BE2C (cell line): ENCODE measurements around the gene RNF212.

Experiments
- DNase-seq: peaks from one replicate; pipeline ENCODE4 v3.0.0-alpha.2; 2020
- H3K27me3 ChIP-seq: fragments of 250-450 bp; sonication (Bioruptor Pico); 2 replicates; pipeline ENCODE4 v1.5.1; 2020; ENCODE audit warnings: mild to moderate bottlenecking
- H3K36me3 ChIP-seq: fragments of 250-450 bp; sonication (Bioruptor Pico); 2 replicates; pipeline ENCODE4 v1.5.1; 2020; ENCODE audit warnings: mild to moderate bottlenecking
- H3K4me1 ChIP-seq: fragments of 250-450 bp; sonication (Bioruptor Pico); 2 replicates; pipeline ENCODE4 v1.5.1; 2020
- H3K4me3 ChIP-seq: 2 replicates; pipeline ENCODE4 v1.5.1; 2011; ENCODE audit warnings: low read depth, low read length
- H3K9me3 ChIP-seq: fragments of 250-450 bp; sonication (Bioruptor Pico); 2 replicates; pipeline ENCODE4 v1.5.1; 2020
- CTCF ChIP-seq: IDR thresholded peaks from 2 replicates; pipeline ENCODE4 v1.5.1; 2012; ENCODE audit warnings: mild to moderate bottlenecking, low read depth, low read length

The RNF212 gene

DNA sequence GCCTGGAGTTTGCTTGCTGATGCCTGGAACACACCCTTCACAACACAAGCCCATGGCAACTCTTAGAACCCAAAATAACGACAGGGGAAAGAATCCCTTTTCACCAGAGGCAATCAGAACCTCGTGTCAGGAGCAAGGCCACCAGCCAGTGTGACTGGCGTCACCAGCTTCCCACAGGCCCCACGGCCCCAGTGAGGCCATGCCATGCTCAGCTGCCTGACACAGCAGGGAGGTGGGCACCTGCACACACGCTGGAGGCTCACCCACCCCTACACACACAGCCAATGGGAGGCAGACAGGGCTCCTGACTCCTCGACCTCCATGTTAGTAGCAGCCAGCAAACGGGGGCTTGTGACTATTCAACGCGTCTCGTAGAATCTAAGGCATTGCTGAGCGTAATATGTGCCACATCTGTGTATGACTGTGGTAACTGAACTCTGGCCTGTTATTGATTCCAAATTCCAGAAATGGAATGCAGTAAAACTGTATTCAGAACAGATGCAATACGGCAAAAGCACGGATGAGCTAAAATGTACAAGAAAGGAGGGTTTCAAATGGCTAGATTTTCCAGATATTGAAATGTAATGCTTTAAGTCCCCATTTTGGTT lies 28.5 kb downstream of the RNF212 start:
- Histone ChIP-seq H3K36me3 (no peaks in the 10 kb centered on the region), H3K4me1 (no peaks in the 10 kb centered on the region), H3K27me3 (peaks cover 44% of the 10 kb centered on the region), H3K9me3 (no peaks in the 10 kb centered on the region), H3K4me3 (no peak overlapping the region)
- no peak for TF ChIP-seq CTCF
- no peak for DNase-seq

DNA sequence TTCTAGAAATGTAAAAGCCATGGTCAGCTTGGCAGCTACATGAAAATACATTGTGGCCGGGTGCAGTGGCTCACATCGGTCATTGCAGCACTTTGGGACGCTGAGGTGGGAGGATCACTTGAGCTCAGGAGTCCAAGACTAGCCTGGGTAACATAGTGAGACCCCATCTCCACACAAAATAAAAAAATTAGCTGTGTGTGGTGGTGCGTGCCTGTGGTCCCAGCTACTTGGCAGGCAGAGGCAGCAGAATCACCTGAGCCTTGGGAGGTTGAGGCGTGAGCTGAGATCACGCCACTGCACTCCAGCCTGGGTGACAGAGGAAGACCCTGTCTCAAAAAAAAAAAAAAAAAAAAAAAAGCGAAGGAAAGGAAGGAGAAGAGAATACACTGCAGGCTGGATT lies 29.0 kb downstream of the RNF212 start:
- DNase-seq = no peak
- no peaks in the 10 kb centered on the region for H3K36me3 ChIP-seq
- H3K27me3 ChIP-seq = peaks cover 44% of the 10 kb centered on the region
- no peaks in the 10 kb centered on the region for H3K9me3 ChIP-seq
- H3K4me1 ChIP-seq = no peaks in the 10 kb centered on the region
- H3K4me3 ChIP-seq = no peak overlapping the region
- TF ChIP-seq CTCF = no peak

- TF ChIP-seq CTCF = no peak
- H3K9me3 ChIP-seq = no peaks in the 10 kb centered on the region
- peaks cover 51% of the 10 kb centered on the region for H3K27me3 ChIP-seq
- no peak for DNase-seq
- H3K4me3 ChIP-seq = no peak overlapping the region
- H3K36me3 ChIP-seq = no peaks in the 10 kb centered on the region
- H3K4me1 ChIP-seq = no peaks in the 10 kb centered on the region
Measured at GRCh38 chr4:1082215-1083182, 30.9 kb downstream of the RNF212 start.

DNA sequence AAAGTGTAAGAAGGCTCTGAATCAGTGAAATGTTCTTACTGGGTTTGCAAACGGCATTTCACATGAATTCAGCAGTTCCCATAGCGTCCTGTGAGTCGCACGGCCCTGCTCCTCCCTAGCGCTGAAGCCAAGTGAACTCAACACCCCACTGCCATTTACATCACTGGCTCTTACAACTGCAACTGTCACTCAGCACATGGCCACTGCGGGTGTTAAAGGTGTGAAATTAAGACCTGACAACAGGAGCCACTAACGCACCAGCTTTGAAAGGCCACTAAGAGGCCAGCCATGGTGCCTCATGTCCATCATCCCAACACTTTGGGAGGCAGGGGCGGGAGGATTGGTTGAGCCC lies 31.7 kb downstream of the RNF212 start:
- TF ChIP-seq CTCF = no peak
- Histone ChIP-seq H3K9me3 (no peaks in the 10 kb centered on the region), H3K4me3 (no peak overlapping the region), H3K4me1 (no peaks in the 10 kb centered on the region), H3K27me3 (peaks cover 56% of the 10 kb centered on the region), H3K36me3 (no peaks in the 10 kb centered on the region)
- no peak for DNase-seq

DNA sequence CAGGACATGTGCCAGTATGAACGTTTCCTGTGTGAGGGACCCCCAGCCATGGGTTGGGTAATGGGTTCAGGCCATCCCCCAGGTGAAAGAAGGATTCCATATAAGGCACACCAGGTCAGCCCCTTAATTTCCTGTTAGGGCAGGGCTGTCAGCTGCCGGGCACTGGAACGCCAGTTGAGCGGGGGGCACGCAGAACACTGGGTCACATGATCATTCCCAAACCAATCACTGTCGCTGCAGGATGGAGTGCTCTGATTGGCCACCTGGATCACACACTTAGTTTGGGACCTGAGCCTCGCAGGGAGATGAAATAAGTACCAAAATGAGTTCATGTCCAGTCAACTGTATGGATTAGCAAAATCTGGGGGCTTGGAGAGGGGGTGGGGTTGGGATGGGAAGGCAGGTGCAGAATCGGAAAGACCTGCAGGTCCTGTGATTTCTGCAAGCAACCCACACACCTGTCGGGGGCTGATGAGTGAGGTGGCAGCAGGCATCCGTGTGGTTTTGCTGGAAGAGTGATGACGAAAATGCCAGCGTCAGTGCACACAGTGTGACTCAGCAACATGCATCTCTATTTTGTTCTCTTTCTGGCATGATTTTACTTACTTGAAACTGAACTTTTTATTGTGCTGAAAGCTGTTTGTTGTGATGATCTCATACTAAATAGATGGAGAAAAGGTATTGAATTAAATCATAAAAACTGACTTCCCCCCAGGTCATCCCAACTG lies 32.2 kb downstream of the RNF212 start:
- no peaks in the 10 kb centered on the region for H3K4me1 ChIP-seq
- DNase-seq = peak; percentile 24
- peak overlapping the region; percentile 4; the same call in 1 of the 2 replicates for H3K4me3 ChIP-seq
- no peak for TF ChIP-seq CTCF
- no peaks in the 10 kb centered on the region for H3K9me3 ChIP-seq
- no peaks in the 10 kb centered on the region for H3K36me3 ChIP-seq
- H3K27me3 ChIP-seq = peaks cover 56% of the 10 kb centered on the region
